Stomach (tissue), 9 donors: Measurements from ENCODE around the gene ZNHIT3. TPM values are rescaled to one million over a fixed set of nuclear protein-coding genes. Genes with fewer than 3 reads are reported as not detected.

Experiments used
- DNase-seq, 2 donors: peaks; one replicate each; pipeline versions ENCODE4 v3.0.0 to v3.0.0-alpha.2; 2013 to 2019
- H3K27ac ChIP-seq, 5 donors: fragments of 200-600 bp in 4 of 5; sonication (generic) in 4 of 5; one replicate each; pipeline ENCODE4 v1.5.1; 2013 to 2019; ENCODE audit warnings: mild to moderate bottlenecking in 1 of 5, moderate library complexity in 1 of 5
- H3K27me3 ChIP-seq, 3 donors: fragments of 200-600 bp; sonication (generic); one replicate each; pipeline ENCODE4 v1.5.1; 2017 to 2019; ENCODE audit warnings: mixed run types in 1 of 3
- H3K36me3 ChIP-seq, 4 donors: fragments of 200-600 bp; sonication (generic); 1 replicate in 3 of 4; 2 replicates in 1 of 4; pipeline ENCODE4 v1.5.1; 2016 to 2019
- H3K4me1 ChIP-seq, 4 donors: fragments of 200-600 bp; sonication (generic); one replicate each; pipeline ENCODE4 v1.5.1; 2016 to 2019
- H3K4me3 ChIP-seq, 4 donors: fragments of 200-600 bp; sonication (generic) in 3 of 4; one replicate each; pipeline ENCODE4 v1.5.1; 2016 to 2019; ENCODE audit warnings: mild to moderate bottlenecking in 1 of 4
- H3K9me3 ChIP-seq, 4 donors: fragments of 200-600 bp; sonication (generic); one replicate each; pipeline ENCODE4 v1.5.1; 2016 to 2019
- CTCF ChIP-seq, 7 experiments: fragments of 450-650 bp in 4 of 7; fragments of 200-600 bp in 3 of 7; sonication (generic) in 3 of 7; IDR thresholded peaks; one replicate each; pipeline ENCODE4 v1.5.1; 2016 to 2019; ENCODE audit warnings: antibody characterized with exemption in 7 of 7, control low read depth in 2 of 7, mild to moderate bottlenecking in 1 of 7
- EP300 ChIP-seq: sonication (generic); formaldehyde crosslinking; IDR thresholded peaks from one replicate; pipeline ENCODE4 v1.6.1; 2017; ENCODE audit warnings: antibody characterized with exemption
- POLR2A ChIP-seq, 4 donors: fragments of 450-650 bp; IDR thresholded peaks; one replicate each; pipeline ENCODE4 v1.6.1; 2016; ENCODE audit warnings: antibody characterized with exemption in 4 of 4, control low read depth in 2 of 4, mild to moderate bottlenecking in 1 of 4, moderate library complexity in 1 of 4
- POLR2AphosphoS5 ChIP-seq, 3 donors: sonication (generic); formaldehyde crosslinking; IDR thresholded peaks; one replicate each; pipeline ENCODE4 v1.6.1; 2016; ENCODE audit warnings: antibody characterized with exemption in 3 of 3
- WGBS, 5 donors: extraction: QIAGEN DNeasy Blood & Tissue Kit in 3 of 5; methylation state at CpG; one replicate each; pipeline versions ENCODE4 v1.1.5 to v1.1.7; 2013 to 2018; 5-methylcytosine and 5-hydroxymethylcytosine counted together
- intact Hi-C: fragments of 100-400 bp; cut with DNase I; formaldehyde crosslinking; loops from one replicate; pipeline ENCODE4 v1.15.1; 2023; ENCODE audit warnings: low total_unique reads
- polyA plus RNA-seq, 3 donors: library from polyadenylated mRNA; stranded (reverse); fragments of 200-250 nt; gene quantifications; one replicate each; pipeline ENCODE4 v1.2.3, GENCODE V29; 2013
- total RNA-seq, 5 donors: library from RNA; depleted of rRNA; stranded (reverse); fragments of >200 nt; gene quantifications; one replicate each; pipeline versions ENCODE4 v1.1.0 to v1.2.3, GENCODE V29; 2014 to 2016
- donor health status: healthy with polysubstance abuse.
- donor health status: Bipolar disorder and iron deficiency.
- donor health status: healthy.

Gene ZNHIT3
- total and polyA plus RNA-seq, 8 donors = 0.87 to 86.2 (median 31.9) TPM

- intact Hi-C loops = no loop called here
- 89 to 97% (median 95%) methylated on average over 3 of the region's 3 CpGs for WGBS, 5 donors
- TF ChIP-seq EP300 = no peak
- TF ChIP-seq POLR2A (IDR thresholded peaks at IDR 0.05) = no peak
- no peak for TF ChIP-seq CTCF (IDR thresholded peaks at IDR 0.05)
- TF ChIP-seq POLR2AphosphoS5 (IDR thresholded peaks at IDR 0.05) = no peak
- no peak for DNase-seq
- no peak overlapping the region for H3K27ac ChIP-seq
- H3K27me3 ChIP-seq = no peaks in the 10 kb centered on the region
- no peak overlapping the region for H3K4me3 ChIP-seq
- no peaks in the 10 kb centered on the region for H3K4me1 ChIP-seq
- peaks cover 41 to 99% (median 92%) of the 10 kb centered on the region in 4 donors for H3K36me3 ChIP-seq
- H3K9me3 ChIP-seq = no peaks in the 10 kb centered on the region
Observed at GRCh38 chr17:36501351-36501750, 14.9 kb downstream of the ZNHIT3 start.

GRCh38 chr17:36501963-36502362 is 15.5 kb downstream of the ZNHIT3 start:
- Histone ChIP-seq H3K36me3 (peaks cover 44 to 99% (median 92%) of the 10 kb centered on the region in 4 donors), H3K9me3 (no peaks in the 10 kb centered on the region), H3K4me1 (no peaks in the 10 kb centered on the region), H3K4me3 (no peak overlapping the region), H3K27ac (no peak overlapping the region), H3K27me3 (no peaks in the 10 kb centered on the region)
- intact Hi-C loops = no loop called here
- DNase-seq = no peak
- 87 to 97% (median 96%) methylated on average over 6 of the region's 6 CpGs for WGBS, 5 donors
- no peak for TF ChIP-seq CTCF (IDR thresholded peaks at IDR 0.05)

GRCh38 chr17:36503456-36504155 is 17.1 kb downstream of the ZNHIT3 start:
- DNase-seq = no peak
- no peak for TF ChIP-seq CTCF (IDR thresholded peaks at IDR 0.05)
- no peak for TF ChIP-seq POLR2AphosphoS5 (IDR thresholded peaks at IDR 0.05)
- no peak for TF ChIP-seq EP300
- no peak for TF ChIP-seq POLR2A (IDR thresholded peaks at IDR 0.05)
- H3K36me3 ChIP-seq = peaks cover 37 to 99% (median 91%) of the 10 kb centered on the region in 4 donors

GRCh38 chr17:36504156-36504545 is 17.7 kb downstream of the ZNHIT3 start:
- DNase-seq = no peak
- no peaks in the 10 kb centered on the region for H3K9me3 ChIP-seq
- no peak overlapping the region for H3K4me3 ChIP-seq
- no peak overlapping the region for H3K27ac ChIP-seq
- intact Hi-C loops = no loop called here
- TF ChIP-seq POLR2AphosphoS5 (IDR thresholded peaks at IDR 0.05) = no peak
- TF ChIP-seq CTCF (IDR thresholded peaks at IDR 0.05) = no peak
- TF ChIP-seq EP300 = no peak
- no peak for TF ChIP-seq POLR2A (IDR thresholded peaks at IDR 0.05)
- 93 to 99% (median 97%) methylated on average over 5 of the region's 5 CpGs for WGBS, 5 donors
- no peaks in the 10 kb centered on the region for H3K27me3 ChIP-seq
- H3K36me3 ChIP-seq = peaks cover 37 to 99% (median 91%) of the 10 kb centered on the region in 4 donors
- H3K4me1 ChIP-seq = no peaks in the 10 kb centered on the region

More at GRCh38 chr17:36503456-36504155, 17.1 kb downstream of the ZNHIT3 start:
- intact Hi-C loops = no loop called here
- Histone ChIP-seq H3K4me3 (no peak overlapping the region), H3K4me1 (no peaks in the 10 kb centered on the region), H3K9me3 (no peaks in the 10 kb centered on the region), H3K27me3 (no peaks in the 10 kb centered on the region), H3K27ac (no peak overlapping the region)
- WGBS, 5 donors = 91 to 97% (median 95%) methylated on average over 7 of the region's 7 CpGs
